GM21447 (cell line): ENCODE data around the gene IL12RB2.

Experiments used
- ATAC-seq: cut with Tn5 transposase; IDR thresholded peaks from one replicate; pipeline ENCODE4 v1.9.1; 2021; ENCODE audit not compliant: unreplicated experiment

The IL12RB2 gene

GRCh38 chr1:67347688-67348472, 40.2 kb downstream of the IL12RB2 start:
- ATAC-seq, result no peak

- ATAC-seq, result no peak
Observed at GRCh38 chr1:67348586-67349252, 41.0 kb downstream of the IL12RB2 start.

GRCh38 chr1:67350783-67351182, 43.1 kb downstream of the IL12RB2 start:
- no peak for ATAC-seq

GRCh38 chr1:67352211-67352610, 44.5 kb downstream of the IL12RB2 start:
- no peak for ATAC-seq

GRCh38 chr1:67355745-67356424, 48.2 kb downstream of the IL12RB2 start:
- no peak for ATAC-seq

GRCh38 chr1:67359592-67359991, 51.9 kb downstream of the IL12RB2 start:
- ATAC-seq, result no peak

- ATAC-seq, result no peak
Observed at GRCh38 chr1:67361641-67362040, 54.0 kb downstream of the IL12RB2 start.

- ATAC-seq, result no peak
Observed at GRCh38 chr1:67367370-67368045, 59.8 kb downstream of the IL12RB2 start.

GRCh38 chr1:67368046-67368514, 60.4 kb downstream of the IL12RB2 start:
- ATAC-seq, result no peak

GRCh38 chr1:67371043-67371442, 63.4 kb downstream of the IL12RB2 start:
- ATAC-seq, result no peak

- ATAC-seq, result no peak
Observed at GRCh38 chr1:67371681-67372080, 64.0 kb downstream of the IL12RB2 start.

- ATAC-seq, result no peak
Observed at GRCh38 chr1:67372136-67372535, 64.5 kb downstream of the IL12RB2 start.

GRCh38 chr1:67372898-67373297, 65.2 kb downstream of the IL12RB2 start:
- no peak for ATAC-seq

- no peak for ATAC-seq
Observed at GRCh38 chr1:67376381-67376780, 68.7 kb downstream of the IL12RB2 start.

- ATAC-seq, result no peak
Observed at GRCh38 chr1:67377253-67377652, 69.6 kb downstream of the IL12RB2 start.

GRCh38 chr1:67381154-67381553, 73.5 kb downstream of the IL12RB2 start:
- no peak for ATAC-seq

- ATAC-seq, result no peak
Observed at GRCh38 chr1:67382292-67382691, 74.6 kb downstream of the IL12RB2 start.

- ATAC-seq, result no peak
Observed at GRCh38 chr1:67383999-67384638, 76.4 kb downstream of the IL12RB2 start.

GRCh38 chr1:67390041-67390887, 82.6 kb downstream of the IL12RB2 start:
- no peak for ATAC-seq

GRCh38 chr1:67393240-67393639, 85.6 kb downstream of the IL12RB2 start:
- ATAC-seq, result no peak
